GM19043 (cell line): ENCODE data around the gene TMEM9.

ENCODE experiments used
- ATAC-seq: cut with Tn5 transposase; IDR thresholded peaks from one replicate; pipeline ENCODE4 v1.9.1; 2021; ENCODE audit warnings: low read depth; ENCODE audit not compliant: unreplicated experiment

TMEM9 gene

GRCh38 chr1:201147396-201148015 is 6.8 kb downstream of the TMEM9 start:
- no peak for ATAC-seq

- no peak for ATAC-seq
Measured at GRCh38 chr1:201146626-201147390, 7.5 kb downstream of the TMEM9 start.

GRCh38 chr1:201145816-201146215 is 8.5 kb downstream of the TMEM9 start:
- ATAC-seq = no peak

- no peak for ATAC-seq
Measured at GRCh38 chr1:201145132-201145531, 9.1 kb downstream of the TMEM9 start.

GRCh38 chr1:201144701-201145100 is 9.6 kb downstream of the TMEM9 start:
- ATAC-seq = no peak

GRCh38 chr1:201143726-201144635 is 10.3 kb downstream of the TMEM9 start:
- ATAC-seq = no peak

GRCh38 chr1:201142849-201143725 is 11.2 kb downstream of the TMEM9 start:
- no peak for ATAC-seq

- ATAC-seq = no peak
Measured at GRCh38 chr1:201142011-201142848, 12.0 kb downstream of the TMEM9 start.

GRCh38 chr1:201141418-201141817 is 12.9 kb downstream of the TMEM9 start:
- ATAC-seq = no peak

GRCh38 chr1:201140941-201141260 is 13.4 kb downstream of the TMEM9 start:
- no peak for ATAC-seq

- no peak for ATAC-seq
Measured at GRCh38 chr1:201140235-201140940, 13.9 kb downstream of the TMEM9 start.

GRCh38 chr1:201139756-201140155 is 14.5 kb downstream of the TMEM9 start:
- ATAC-seq = no peak

GRCh38 chr1:201139306-201139705 is 15.0 kb downstream of the TMEM9 start:
- ATAC-seq = no peak

GRCh38 chr1:201138311-201138840 is 15.9 kb downstream of the TMEM9 start:
- no peak for ATAC-seq

GRCh38 chr1:201137579-201138310 is 16.5 kb downstream of the TMEM9 start:
- ATAC-seq = no peak

- no peak for ATAC-seq
Measured at GRCh38 chr1:201137024-201137392, 17.3 kb downstream of the TMEM9 start.

GRCh38 chr1:201136355-201137023 is 17.8 kb downstream of the TMEM9 start:
- no peak for ATAC-seq

GRCh38 chr1:201134405-201134804 is 19.9 kb downstream of the TMEM9 start:
- ATAC-seq = no peak
